Measurements from ENCODE around the gene KLC1. TPM values are rescaled to one million over a fixed set of nuclear protein-coding genes. Genes with fewer than 3 reads are reported as not detected.

KLC1 gene
- total RNA-seq, 2 donors from 2014 or later: 78.1 to 112 TPM

- Histone ChIP-seq H3K4me1 (peaks cover 11% of the 10 kb centered on the region), H3K27ac (peak overlapping the region; percentile 84), H3K27me3 (no peaks in the 10 kb centered on the region), H3K9ac (ENCODE audit: low read depth in 2 of 2, low read length in 2 of 2) (peak overlapping the region in 1 of 2 donors; percentile 14), H3K36me3 (no peaks in the 10 kb centered on the region), H3K9me3 (no peaks in the 10 kb centered on the region), H3K4me3 (no peak overlapping the region)
- no peak for DNase-seq
- TF ChIP-seq CTCF (IDR thresholded peaks at IDR 0.05): no peak
- intact Hi-C loops (cut with DNase I): no loop called here
Observed at GRCh38 chr14:103709814-103710213, 80.8 kb downstream of the KLC1 start.

- H3K4me3 ChIP-seq: no peak overlapping the region
- intact Hi-C loops (cut with DNase I): no loop called here
- no peaks in the 10 kb centered on the region for H3K27me3 ChIP-seq
- H3K27ac ChIP-seq: peak overlapping the region; percentile 84
- peaks cover 11% of the 10 kb centered on the region for H3K4me1 ChIP-seq
- peak overlapping the region in 1 of 2 donors; percentile 62 for H3K9ac ChIP-seq (ENCODE audit: low read depth in 2 of 2, low read length in 2 of 2)
- H3K9me3 ChIP-seq: no peaks in the 10 kb centered on the region
- H3K36me3 ChIP-seq: no peaks in the 10 kb centered on the region
- TF ChIP-seq CTCF (IDR thresholded peaks at IDR 0.05): no peak
- DNase-seq: peak; percentile 79
Observed at GRCh38 chr14:103710771-103711377, 81.9 kb downstream of the KLC1 start.

- no peaks in the 10 kb centered on the region for H3K36me3 ChIP-seq
- H3K27me3 ChIP-seq: no peaks in the 10 kb centered on the region
- no peak overlapping the region for H3K4me3 ChIP-seq
- H3K9ac ChIP-seq (ENCODE audit: low read depth in 2 of 2, low read length in 2 of 2): peak overlapping the region; percentile 62 to 64
- no peaks in the 10 kb centered on the region for H3K9me3 ChIP-seq
- TF ChIP-seq CTCF (IDR thresholded peaks at IDR 0.05): no peak
- intact Hi-C loops (cut with DNase I): no loop called here
- peaks cover 11% of the 10 kb centered on the region for H3K4me1 ChIP-seq
- DNase-seq: peak; percentile 78
- peak overlapping the region; percentile 84 for H3K27ac ChIP-seq
Observed at GRCh38 chr14:103711516-103712431, 82.8 kb downstream of the KLC1 start.

- intact Hi-C loops (cut with DNase I): no loop called here
- no peak for DNase-seq
- H3K9ac ChIP-seq (ENCODE audit: low read depth in 2 of 2, low read length in 2 of 2): peak overlapping the region; percentile 62 to 64
- H3K4me1 ChIP-seq: peaks cover 11% of the 10 kb centered on the region
- peak overlapping the region; percentile 84 for H3K27ac ChIP-seq
- no peaks in the 10 kb centered on the region for H3K9me3 ChIP-seq
- no peak for TF ChIP-seq CTCF (IDR thresholded peaks at IDR 0.05)
- H3K36me3 ChIP-seq: no peaks in the 10 kb centered on the region
- H3K27me3 ChIP-seq: no peaks in the 10 kb centered on the region
- no peak overlapping the region for H3K4me3 ChIP-seq
Observed at GRCh38 chr14:103712633-103713247, 83.7 kb downstream of the KLC1 start.

- Histone ChIP-seq H3K27me3 (no peaks in the 10 kb centered on the region), H3K9me3 (no peaks in the 10 kb centered on the region), H3K36me3 (no peaks in the 10 kb centered on the region), H3K4me3 (no peak overlapping the region), H3K27ac (no peak overlapping the region), H3K9ac (ENCODE audit: low read depth in 2 of 2, low read length in 2 of 2) (peak overlapping the region in 1 of 2 donors; percentile 56), H3K4me1 (peaks cover 11% of the 10 kb centered on the region)
- DNase-seq: no peak
- no peak for TF ChIP-seq CTCF (IDR thresholded peaks at IDR 0.05)
- intact Hi-C loops (cut with DNase I): no loop called here
Observed at GRCh38 chr14:103713304-103714062, 84.5 kb downstream of the KLC1 start.

Data from colonic mucosa (tissue), 4 donors.